ENCODE data around the gene SIX3.

SIX3 gene

DNA sequence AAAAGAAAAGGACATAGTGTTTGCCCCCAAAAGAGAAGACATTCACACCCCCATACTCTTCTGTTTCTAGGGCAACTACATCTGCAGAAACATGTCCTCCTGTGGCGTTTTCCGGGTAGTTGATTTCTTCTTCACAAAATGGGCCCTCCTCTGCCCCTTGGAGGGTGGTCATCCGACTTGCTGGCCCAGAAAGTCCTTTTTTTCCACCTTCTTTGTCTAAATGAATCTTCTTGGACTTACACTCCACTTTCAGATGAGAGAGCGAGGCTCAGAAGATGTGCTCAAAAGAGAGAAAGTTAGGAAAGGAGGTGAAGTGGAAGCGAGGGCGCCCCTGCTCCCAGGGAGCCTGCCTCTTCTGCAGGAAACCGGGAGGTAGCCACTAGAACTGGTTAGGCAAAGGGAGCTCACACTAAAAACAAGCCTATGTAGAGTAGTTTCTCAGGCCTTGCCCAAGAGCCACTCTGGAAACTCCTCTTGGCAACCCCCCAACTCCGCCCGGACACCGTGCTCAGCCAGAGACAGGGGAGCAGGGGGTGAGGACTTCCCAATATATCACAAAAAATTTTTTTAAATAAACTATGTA, 10.2 kb upstream of the SIX3 start:
- DNase-seq = no peak

DNA sequence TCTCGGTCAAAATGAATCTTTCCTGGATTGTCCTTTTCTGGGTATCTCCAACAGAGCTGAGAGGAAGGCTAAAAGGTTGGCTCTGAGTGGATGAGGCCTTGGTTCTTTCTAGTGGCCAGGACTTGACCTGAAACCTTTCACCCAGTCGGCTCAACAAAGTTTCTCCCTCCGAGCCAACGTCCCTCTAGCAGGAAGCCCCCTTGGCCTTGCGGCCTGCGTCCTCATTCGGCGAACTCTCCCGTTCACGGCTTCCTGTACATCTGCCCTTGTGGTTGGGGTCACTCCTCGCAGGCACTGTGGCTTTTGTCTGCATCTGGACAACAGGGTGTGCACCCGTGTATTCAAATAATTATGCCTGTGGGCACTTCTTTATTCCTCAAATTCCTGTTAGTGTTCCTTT, 9.4 kb upstream of the SIX3 start:
- DNase-seq = no peak

DNA sequence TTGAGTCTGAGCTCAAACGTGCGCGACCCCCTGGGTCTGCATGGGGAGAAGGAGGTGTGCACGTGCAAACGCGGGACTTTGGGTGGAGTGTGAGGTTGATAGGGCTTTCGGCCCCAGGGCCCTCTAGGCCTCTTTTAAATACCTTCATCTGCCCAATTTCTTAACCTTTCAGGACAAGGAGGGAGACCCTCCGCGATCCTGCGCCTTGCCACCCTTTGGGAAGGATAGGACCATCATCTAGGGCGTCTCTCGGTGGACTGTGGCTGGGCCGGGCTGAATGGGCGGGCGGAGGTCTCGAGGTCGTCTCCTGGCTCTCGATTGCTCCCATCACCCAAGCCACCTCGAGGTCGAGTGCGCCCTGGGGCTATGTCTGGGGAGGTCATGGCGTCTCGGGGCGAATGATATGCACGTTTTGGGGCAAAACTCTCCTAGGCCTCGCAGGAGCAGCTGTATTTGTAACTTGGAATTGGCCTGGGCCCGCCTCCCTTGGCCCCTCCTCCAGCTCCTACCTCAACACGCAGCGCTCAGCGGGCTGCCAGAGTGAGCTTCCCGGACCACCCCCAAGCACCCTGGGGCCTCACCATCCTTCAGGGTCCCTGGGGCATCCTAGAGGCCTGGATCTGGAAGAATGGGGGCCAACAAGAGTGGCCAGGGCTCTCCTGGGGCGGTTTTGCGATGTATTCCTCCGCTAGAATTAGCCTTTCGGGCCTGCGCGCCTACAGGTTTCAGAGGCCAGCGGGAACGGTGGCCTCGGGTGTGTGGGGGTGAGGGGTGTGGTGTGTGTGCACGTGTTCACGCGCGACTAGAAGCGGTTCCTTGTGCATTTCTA, 8.7 kb upstream of the SIX3 start:
- no peak for DNase-seq

DNA sequence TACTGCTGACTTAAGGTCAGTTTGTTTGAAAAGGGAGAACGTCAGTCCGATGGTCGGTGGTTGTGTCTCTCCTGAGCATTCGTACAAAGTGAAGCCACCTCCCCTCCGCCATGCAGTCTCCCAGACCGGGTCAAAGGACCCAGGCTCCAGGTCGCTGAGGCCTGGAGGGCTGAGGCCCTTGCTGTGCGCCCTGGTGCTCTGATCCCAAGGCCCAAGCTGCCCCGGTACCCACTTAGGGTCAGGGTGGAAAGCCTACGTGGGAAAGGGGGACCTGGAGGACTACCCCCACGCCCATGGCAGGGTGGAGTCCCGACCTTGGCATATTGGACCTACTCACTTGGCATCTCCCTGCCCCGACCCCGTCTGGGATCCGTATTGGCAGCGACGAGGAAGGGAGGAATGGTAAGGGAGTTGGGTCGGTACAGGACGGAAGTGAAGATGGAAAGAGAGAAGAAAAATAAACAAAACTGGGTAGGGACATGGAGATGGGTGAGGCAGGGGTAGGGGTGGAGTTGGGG, 8.0 kb upstream of the SIX3 start:
- no peak for DNase-seq

DNA sequence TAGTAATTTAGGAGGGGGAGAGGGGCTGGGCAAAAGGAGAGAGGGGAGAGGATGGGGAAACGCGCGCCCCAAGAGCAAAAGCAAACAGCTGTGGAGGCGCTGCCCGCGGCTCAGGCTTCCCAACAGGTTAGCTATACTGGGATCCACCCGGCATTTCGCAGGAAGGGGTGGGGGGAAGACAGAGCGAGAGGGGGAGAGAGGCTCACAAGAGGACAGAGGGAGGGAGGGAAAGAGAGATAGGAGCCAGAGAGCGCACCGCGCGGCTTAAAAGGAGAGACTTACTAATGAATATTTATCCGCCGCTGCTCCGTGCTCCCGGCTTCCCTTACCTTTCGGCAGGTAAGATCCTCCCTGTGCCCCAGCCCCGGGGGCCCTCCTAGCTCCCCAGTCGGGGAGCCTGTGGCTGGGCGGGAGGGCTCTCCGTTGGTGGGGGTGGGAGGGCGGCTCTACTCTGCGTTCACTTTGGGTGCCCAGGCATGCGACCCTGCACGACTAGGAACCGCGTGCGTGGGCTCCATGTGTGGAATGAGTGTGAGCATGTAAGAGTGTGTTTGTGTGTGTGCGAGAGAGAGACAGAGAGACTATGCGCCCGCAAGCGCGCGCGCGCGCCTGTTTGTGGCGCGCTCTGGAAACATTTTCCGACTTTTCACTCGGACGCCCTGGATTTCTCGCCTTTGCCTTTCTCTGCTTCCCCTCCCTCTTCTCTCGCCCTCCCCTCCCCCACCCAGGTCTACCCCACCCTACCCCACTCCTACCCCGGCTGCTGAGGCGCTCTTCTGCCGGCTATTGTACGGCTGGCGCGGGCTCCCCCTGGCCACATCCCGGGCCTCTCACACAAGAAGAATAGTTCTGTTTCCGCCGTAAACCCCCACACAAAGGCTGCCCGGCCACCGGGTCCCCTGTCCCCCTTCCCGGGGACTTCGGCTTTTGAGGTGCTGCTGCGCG, 7.2 kb upstream of the SIX3 start:
- DNase-seq = no peak

DNA sequence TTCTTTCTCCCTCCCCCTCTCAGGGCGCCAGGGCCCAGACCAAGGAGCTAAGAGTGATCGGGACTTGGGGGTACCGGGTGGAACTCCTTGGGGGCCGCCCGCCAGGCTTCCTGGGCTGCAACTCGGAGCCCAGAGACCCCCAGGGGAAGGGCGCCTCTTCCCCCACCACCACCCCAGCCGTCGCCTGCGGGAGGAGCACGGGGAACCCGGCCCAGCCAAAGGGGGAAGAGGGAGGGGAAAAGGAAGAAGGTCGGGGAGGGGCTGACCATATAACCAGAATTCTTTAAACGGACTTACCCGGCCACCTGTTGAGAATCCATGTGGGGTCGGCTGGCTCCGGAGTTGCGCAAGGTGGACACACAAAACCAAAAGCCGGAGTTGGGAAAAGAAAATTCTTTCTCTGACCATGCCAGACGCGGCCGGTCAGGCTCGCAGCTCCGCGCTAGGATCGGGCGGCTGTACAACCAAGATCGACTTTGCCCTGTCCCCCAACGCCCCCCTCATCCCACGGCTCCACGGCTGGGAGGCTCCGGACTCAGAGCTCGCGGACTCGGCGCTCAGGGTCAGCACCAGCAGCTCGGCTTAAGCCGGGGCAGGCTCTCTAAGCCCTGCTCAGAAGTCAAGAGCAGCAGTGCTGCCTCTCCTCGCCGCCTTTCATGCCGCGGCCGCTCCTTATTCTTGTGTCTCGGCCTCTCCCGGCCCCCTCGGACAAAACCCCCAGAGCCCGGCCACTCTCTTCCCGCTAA, 6.3 kb upstream of the SIX3 start:
- no peak for DNase-seq

DNA sequence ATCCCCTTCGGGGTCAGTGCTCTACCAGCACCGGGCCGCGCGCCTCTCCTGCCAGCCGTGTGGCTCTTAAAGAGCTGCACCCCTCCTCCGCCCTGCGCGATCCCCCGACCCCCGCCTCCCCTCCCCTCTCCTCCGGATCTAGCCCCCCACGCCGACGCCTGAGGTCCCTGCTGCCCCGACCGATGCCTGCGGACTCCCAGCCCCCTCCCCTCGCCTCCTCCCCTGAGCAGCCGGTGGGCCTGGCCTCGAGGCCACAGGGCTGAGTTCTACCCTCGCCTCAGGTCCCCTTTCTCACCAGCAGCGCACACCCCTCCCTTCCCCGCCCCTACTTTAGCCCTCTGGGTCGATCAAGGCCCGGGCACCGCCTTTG, 5.8 kb upstream of the SIX3 start:
- no peak for DNase-seq

DNA sequence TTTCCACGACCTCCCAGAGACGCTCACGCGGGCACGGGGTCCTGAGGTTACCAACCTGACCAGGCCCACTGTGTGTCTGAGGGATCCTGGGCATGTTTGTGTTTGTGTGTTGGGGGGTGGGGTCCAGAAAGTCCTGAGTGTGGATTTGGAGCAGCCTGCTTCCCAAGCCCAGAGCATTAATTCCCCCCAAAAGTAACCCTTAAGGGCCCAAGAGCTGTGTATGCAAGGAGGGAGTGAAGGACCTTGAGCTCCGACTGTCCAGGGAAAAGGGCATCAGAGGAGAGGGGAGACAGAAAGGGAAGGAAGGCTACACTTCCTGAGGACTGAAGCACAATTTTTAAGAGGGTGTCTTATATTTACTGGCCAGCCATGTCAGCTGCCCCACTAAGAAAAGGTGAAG, 5.2 kb upstream of the SIX3 start:
- no peak for DNase-seq

DNA sequence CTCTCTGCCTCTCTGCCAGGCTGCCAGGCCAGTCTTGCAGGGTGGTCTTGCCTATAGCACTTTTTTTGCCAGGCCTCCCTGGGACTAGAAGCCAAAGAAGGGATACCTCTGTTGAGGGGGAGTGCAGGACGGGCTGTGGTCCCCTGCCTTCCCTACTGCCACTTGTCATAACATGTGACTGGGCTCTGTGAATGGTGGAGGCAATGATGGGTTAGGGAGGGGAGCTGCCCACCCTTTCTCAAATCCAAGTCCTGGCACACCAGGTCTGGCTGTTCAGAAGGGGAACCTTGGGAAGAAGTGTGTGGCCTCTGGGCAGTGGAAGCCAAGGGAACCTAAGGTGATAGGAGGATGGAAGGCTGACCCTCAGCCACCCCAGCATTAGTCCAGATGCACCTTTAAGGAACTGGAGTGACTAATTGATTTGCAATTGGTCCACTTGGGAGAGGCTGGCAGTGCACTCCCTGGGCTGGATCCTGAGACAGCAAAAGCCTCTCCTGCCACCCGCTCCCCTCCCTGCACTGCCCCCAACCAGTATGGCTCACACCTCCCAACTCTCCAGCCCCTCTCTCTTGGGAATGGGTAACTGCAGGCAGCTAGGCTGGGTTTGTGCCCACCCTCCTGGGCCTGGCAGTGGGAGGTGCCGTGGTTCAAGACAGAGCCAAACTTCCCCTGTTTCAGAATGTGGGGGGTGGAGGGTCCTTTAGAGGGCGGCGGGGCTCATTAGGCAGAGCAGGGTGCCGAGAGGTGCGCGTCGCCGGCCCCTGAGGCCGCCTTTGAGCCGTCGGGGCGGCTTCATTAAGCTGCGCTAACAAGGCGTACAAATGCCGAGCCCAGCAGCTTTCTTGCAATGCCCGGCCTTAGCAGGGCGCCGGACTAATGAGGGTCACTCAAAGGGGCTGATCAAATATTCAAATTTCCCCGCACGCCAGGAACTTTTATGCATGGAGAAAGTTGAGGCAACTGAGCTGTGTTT, 4.5 kb upstream of the SIX3 start:
- no peak for DNase-seq

DNA sequence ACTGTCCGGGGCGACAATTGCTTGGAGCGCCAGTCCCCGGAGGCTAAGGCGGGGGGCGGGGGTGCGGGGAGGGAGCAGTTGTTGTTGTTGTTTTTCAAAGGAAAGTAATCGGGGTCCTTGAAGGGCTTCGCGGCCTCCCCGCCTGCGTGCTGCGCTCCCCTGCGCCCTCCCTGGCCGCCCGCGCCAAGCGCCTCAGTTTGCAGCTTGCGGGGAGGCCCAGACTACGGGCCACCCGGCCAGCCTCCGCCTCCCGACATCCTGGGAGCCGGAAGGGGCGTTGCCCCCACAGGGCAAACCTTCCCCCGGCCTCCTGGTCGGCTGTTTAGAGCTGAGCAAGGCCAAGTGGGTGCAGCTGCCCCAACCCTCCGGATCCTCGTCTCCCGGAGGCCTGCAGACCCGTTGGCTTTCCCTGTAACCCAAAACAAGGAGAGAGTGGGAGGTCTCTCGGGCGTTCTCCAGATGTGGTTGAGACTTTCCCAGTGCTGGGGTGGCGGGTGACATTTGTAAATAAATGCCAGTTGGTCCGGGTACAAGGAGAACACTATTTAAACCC, 3.7 kb upstream of the SIX3 start:
- no peak for DNase-seq

DNA sequence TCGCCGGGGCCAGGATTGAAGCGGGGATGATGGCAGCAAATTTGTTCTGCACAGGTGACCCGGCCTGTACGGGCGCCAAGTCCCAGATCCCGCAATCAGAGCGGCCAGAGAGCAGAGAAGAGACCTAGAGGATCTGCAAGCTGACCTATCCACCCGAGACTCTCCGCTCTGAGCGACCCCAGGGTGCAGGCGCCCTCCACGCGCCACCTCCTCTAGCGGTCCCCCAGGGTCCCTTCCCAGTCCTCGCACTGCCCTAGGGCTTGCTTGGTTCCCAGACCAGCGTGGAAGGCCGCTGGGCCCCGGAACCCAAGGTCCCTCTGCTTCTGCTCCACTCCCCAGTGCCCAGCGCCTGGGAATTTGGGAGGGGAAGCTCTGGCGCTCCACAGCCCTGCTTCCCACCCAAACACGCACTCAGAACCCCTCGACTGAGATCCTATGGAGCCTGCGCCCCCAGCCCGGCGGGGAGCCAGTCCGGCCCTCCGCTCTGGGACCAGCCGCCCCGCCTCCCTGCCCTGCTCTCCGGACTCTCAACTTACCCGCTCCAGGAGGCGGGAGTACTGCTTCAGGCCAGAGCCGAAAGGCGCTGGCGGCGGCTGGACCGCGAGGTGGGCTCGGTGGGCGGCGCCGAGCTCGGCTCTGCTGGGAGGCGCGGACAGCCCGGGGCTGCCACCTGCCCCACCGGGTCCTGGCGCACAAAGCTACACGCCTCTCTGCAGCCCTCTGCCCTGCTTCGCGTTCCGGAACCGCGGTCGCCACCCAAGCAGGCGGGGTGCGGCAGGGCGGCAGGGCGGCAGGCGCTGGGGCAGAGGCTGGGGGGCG, 3.0 kb upstream of the SIX3 start:
- no peak for DNase-seq

DNA sequence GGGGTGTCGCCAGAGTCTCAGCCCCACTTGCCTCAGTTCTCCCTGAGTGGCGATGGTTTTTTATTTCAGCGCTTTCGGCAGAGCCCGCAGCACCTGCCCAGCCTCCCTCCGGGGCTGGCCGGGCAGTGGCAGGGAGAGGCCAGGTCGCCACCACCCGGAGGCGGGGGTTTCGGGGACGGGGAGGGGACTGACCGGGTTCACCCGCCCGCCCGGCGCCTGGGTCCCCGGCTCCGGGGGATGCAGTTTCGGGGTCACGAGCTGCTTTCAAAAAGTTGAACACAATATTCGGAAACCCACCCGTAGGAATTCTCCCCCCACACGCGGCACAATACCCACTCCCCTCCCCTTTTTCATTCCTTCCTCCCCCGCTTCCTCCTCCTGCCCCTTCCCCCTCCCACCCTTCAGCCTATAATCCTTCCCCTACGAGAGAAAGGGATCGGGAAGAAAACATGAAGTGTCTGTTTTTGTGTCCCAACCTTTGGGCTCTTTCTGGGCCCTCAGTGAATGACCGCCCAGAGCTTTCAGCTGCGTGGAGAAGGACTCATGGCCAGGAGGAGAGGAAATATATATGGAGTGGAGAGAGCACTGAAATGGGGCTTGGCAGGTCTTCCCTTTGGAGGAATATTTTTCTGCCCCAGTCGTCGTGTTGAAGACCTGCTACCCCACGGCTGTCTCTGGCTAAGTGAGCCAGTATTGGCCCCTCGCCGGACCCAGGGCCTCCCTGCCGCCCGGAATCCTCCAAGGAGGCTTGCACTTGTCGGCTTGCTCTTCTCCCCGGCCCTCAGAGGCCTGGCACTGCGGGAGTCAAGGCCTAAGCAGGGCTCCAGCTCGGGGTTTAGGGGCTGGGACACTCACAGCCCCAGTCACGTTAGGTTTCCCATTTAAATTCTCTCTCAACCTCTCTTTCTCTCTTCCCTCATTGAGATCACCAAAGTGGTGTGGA, 2.1 kb upstream of the SIX3 start:
- DNase-seq = no peak

DNA sequence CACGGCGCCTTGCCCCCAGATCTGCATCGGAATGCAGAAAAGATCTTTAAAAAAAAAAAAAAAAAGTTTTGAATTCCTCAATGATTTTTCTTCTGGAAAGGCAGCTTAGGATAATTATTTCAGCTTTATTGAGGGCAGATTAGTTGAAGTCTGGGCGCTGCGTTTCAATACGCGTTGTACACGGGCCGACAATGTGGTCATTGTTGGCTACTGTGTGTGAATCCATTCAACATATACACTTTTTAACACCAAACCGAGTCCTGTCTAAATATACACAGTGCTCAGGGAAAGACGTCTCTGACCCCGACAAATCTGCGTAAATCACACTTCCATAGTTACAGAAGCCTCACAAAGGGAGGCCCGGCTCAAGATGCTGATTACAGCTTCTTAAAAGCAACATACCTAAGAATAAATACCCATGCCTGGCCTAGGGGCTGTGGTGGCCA, 1.4 kb upstream of the SIX3 start:
- DNase-seq = no peak

DNA sequence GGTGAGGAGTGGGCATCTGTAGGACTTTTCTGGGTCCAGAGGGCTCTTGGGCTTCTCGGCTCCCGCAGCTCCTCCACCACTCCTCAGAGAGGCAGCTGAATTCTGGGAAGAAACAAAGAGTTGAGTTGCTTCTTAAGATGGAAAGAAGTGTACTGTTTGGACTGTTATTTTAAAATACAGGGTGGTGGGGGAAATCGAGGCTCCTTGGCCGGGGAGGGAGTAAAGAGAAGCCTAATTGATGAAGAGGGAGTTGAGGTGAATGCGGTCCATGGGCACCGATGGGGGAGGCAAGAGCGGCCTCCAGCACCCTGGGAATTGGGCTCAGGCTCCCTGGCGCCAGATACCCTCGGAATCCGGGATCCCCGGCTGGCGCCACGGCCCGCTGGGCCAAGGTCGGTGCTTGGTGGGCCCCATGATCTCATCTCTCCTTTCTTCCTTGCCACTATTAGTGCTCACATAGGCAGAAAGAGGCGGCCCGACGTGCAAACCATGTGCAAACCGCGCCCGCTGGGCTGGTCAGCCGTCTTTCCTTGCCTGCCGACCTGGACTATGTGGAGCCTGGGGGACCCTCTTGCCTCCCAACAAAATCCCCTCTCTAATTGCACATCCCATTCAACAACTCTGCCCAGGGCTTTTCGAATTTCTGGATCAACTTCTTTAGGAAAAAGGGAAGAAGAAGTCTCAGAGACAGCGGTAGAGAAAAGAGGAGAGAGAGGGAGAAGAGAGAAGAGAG, 604 bp upstream of the SIX3 start:
- DNase-seq = no peak

DNA sequence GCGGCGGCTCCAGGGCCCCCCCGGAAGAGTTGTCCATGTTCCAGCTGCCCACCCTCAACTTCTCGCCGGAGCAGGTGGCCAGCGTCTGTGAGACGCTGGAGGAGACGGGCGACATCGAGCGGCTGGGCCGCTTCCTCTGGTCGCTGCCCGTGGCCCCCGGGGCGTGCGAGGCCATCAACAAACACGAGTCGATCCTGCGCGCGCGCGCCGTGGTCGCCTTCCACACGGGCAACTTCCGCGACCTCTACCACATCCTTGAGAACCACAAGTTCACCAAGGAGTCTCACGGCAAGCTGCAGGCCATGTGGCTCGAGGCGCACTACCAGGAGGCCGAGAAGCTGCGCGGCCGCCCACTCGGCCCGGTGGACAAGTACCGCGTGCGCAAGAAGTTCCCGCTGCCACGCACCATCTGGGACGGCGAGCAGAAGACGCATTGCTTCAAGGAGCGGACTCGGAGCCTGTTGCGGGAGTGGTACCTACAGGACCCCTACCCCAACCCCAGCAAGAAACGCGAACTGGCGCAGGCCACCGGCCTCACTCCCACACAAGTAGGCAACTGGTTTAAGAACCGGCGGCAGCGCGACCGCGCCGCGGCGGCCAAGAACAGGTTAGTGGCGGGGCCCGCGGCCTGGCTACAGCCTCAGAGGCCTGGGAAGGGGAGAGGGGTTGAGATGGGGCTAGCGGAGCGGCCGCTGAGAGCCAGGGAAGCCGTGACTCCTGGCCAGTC, 965 bp downstream of the SIX3 start:
- DNase-seq = peak in 1 of 4 experiments; percentile 39

DNA sequence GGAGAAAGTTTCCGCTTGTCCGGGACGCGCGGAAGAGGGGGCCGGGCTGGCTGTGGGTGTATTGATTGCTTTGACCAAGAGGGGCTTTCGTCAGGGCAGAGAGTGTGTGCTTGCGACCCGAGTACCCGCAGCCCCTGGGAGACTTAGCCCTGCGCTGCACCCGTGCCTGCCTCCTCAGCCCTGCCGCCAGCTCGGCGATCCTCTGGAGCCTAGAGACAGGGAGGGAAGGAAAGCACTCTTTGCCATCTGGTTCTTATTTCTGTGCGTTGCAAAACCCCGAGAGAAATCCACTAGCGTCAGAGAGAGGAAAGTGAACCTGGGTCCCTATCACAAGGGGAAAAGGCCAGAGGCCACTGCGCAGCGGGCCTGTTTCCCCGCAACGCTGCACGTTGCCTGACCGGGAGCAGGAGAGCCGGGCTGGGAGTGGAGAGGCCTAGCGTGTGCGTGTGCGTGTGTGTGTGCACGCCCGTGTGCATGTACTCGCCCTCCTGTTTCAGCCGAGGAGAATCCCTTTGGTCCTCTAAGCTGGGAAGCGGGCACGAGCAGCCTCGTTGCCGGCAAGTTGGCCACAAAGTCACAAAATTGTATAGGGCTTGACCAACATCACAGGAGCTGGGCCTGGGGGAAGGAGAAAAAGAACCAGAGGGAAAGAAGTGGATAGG, 1.7 kb downstream of the SIX3 start:
- no peak for DNase-seq

DNA sequence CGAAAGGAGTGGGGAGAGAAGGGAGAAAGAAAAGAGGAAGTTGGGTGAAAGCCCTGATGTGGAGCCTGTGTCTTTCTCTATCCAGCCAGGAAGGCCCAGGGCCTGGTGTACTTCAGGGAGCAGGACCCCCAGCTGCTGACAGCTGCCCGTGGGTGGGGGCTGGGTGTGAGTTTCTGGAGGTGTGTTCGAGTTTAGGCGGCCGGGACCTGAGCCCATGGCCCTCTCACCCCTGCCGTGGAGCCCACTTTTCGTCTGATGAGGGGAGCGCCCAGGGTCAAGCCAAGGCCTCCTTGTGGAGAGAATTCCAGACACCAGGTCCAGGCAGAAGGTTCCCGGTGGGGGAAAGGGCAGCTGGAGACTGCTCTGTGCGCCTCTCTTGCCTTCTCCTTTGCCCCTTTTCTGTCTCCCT, 2.2 kb downstream of the SIX3 start:
- DNase-seq = peak in 1 of 4 experiments; percentile 16
